ENCODE measurements around the gene KIF20B. TPM values are rescaled to one million over a fixed set of nuclear protein-coding genes. Genes with fewer than 3 reads are reported as not detected.

KIF20B gene
- total RNA-seq, 4 donors from 2014 or later, result 1.7 to 4.1 (median 2.7) TPM

DNA sequence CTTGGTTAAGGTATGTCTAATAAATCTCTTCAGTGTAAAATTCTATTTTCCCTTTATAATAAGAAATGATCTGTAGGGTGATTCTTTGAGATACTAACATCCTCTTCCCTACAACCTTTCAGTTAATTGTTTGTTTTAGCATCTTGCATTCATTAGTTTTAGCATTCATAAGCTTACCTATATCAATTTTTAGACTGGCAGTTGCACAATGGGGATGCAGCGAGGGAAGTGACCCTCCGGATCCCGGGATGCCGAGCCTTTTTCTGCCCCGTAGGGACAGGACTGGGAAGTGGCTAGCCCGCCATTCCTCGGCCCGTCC is 508 bp upstream of the KIF20B start:
- TF ChIP-seq, protein P1, sequence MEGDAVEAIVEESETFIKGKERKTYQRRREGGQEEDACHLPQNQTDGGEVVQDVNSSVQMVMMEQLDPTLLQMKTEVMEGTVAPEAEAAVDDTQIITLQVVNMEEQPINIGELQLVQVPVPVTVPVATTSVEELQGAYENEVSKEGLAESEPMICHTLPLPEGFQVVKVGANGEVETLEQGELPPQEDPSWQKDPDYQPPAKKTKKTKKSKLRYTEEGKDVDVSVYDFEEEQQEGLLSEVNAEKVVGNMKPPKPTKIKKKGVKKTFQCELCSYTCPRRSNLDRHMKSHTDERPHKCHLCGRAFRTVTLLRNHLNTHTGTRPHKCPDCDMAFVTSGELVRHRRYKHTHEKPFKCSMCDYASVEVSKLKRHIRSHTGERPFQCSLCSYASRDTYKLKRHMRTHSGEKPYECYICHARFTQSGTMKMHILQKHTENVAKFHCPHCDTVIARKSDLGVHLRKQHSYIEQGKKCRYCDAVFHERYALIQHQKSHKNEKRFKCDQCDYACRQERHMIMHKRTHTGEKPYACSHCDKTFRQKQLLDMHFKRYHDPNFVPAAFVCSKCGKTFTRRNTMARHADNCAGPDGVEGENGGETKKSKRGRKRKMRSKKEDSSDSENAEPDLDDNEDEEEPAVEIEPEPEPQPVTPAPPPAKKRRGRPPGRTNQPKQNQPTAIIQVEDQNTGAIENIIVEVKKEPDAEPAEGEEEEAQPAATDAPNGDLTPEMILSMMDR (IDR thresholded peaks at IDR 0.05), result no peak
- ATAC-seq (ENCODE audit: low FRiP score) (no peak), DNase-seq (ENCODE audit: low spot score) (no peak)

DNA sequence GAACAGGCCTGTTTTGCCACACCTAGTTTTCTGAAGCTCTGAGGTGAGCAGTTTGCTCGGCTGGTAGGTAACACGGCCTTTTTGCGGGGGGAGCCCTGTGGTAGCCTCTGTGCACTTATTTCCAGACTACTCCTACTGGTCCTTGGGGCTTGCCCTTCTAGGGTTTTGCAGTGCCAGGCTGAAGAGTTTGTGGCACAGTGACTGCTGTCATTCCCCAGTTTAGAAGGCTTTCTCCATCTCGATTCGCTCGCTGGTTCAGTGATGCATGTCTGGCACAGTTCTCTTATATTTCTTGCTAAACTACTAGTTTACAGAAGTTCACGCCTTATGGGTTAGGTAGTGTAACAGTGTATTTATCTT is 711 bp downstream of the KIF20B start:
- ATAC-seq (ENCODE audit: low FRiP score) (no peak), DNase-seq (ENCODE audit: low spot score) (no peak)
- TF ChIP-seq, protein P1 (IDR thresholded peaks at IDR 0.05), result no peak

DNA sequence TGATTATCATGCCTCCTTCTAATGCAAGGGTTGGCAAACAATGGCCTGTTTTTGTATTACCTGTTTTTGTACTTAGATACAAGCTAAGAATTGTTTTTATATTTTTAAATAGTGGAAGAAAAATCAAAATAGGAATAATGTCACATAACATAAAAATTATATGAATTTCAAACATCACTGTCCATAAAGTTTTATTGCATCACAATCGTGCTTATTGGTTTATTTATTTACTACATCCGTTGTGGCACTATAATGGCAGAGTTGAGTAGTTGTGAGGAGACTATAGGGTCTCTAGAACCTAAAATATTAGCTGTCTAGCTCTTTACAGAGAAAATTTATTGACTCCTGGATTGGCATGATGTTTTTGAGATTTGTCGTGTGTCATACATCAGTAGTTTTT is 4.1 kb downstream of the KIF20B start:
- DNase-seq (ENCODE audit: low spot score), result no peak
- ATAC-seq (ENCODE audit: low FRiP score), result no peak
- TF ChIP-seq, protein P1 (IDR thresholded peaks at IDR 0.05), result no peak

- TF ChIP-seq, protein P1 (IDR thresholded peaks at IDR 0.05), result no peak
- DNase-seq (ENCODE audit: low spot score), result no peak
- no peak for ATAC-seq (ENCODE audit: low FRiP score)
Observed at GRCh38 chr10:89706011-89706410, 4.6 kb downstream of the KIF20B start.

GRCh38 chr10:89707372-89707771 is 6.0 kb downstream of the KIF20B start:
- ATAC-seq (ENCODE audit: low FRiP score) (no peak), DNase-seq (ENCODE audit: low spot score) (no peak)
- TF ChIP-seq, protein P1 (IDR thresholded peaks at IDR 0.05), result no peak

- TF ChIP-seq, protein P1 (IDR thresholded peaks at IDR 0.05), result no peak
- ATAC-seq (ENCODE audit: low FRiP score) (no peak), DNase-seq (ENCODE audit: low spot score) (no peak)
Observed at GRCh38 chr10:89710753-89711152, 9.4 kb downstream of the KIF20B start.

DNA sequence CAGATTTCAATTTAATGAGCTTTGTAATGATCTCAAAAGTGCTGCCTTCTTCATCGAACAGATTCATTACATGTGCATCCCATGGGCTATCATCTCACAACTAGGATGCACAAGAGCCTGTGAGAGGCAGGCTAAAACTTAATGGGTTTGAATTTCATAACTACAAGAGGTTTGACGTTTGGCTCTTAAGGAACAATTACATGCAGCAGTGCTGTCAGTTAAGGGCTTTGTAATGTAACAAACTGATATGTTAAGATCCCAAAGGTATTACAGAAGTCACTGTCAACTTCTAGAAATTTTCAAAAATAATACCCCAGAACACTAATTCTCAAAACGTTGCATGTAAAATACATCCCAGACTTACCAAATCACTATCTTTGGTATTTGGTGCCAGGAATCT is 33.2 kb downstream of the KIF20B start:
- ATAC-seq (ENCODE audit: low FRiP score) (no peak), DNase-seq (ENCODE audit: low spot score) (no peak)
- TF ChIP-seq, protein P1 (IDR thresholded peaks at IDR 0.05), result no peak

Measured in omental fat pad (tissue), 4 donors.